DOHH2 (cell line): ENCODE data around the gene ASB13.

Source experiments
- EZH2phosphoT487 ChIP-seq: fragments of 200-600 bp; sonication (generic); IDR thresholded peaks from 2 replicates; pipeline ENCODE4 v1.6.1; 2017; ENCODE audit warnings: borderline replicate concordance, mild to moderate bottlenecking, antibody characterized with exemption, low read length, moderate library complexity, mixed read lengths
- TF ChIP-seq, protein P1 (sequence below): fragments of 200-600 bp; sonication (generic); IDR thresholded peaks from one replicate; pipeline ENCODE4 v1.5.1; 2014; ENCODE audit warnings: antibody characterized with exemption, mild to moderate bottlenecking, low read depth, low read length; ENCODE audit not compliant: poor library complexity, severe bottlenecking

DNA sequence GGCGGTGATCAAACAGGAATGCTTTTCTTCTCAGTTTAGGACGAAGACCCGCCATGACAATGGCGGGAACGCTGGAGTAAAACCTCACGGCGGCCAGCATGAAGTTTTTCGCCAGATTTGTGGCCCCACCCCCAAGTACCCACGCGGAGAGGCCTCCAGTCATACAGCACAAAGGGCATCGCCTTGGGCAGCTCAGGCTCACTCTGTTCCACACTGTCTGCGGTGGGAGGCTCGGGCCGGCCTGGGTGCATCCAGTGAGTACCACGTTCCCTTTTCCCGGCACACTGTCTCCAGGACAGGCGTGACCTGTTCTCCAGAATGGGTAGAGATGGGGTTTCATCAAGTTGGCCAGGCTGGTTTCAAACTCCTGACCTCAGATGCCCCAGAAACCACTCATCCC lies 27.3 kb downstream of the ASB13 start:
- TF ChIP-seq EZH2phosphoT487, result no peak
- TF ChIP-seq, protein P1, sequence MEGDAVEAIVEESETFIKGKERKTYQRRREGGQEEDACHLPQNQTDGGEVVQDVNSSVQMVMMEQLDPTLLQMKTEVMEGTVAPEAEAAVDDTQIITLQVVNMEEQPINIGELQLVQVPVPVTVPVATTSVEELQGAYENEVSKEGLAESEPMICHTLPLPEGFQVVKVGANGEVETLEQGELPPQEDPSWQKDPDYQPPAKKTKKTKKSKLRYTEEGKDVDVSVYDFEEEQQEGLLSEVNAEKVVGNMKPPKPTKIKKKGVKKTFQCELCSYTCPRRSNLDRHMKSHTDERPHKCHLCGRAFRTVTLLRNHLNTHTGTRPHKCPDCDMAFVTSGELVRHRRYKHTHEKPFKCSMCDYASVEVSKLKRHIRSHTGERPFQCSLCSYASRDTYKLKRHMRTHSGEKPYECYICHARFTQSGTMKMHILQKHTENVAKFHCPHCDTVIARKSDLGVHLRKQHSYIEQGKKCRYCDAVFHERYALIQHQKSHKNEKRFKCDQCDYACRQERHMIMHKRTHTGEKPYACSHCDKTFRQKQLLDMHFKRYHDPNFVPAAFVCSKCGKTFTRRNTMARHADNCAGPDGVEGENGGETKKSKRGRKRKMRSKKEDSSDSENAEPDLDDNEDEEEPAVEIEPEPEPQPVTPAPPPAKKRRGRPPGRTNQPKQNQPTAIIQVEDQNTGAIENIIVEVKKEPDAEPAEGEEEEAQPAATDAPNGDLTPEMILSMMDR, result no peak
